Measurements from ENCODE around the gene CD81.

DNA sequence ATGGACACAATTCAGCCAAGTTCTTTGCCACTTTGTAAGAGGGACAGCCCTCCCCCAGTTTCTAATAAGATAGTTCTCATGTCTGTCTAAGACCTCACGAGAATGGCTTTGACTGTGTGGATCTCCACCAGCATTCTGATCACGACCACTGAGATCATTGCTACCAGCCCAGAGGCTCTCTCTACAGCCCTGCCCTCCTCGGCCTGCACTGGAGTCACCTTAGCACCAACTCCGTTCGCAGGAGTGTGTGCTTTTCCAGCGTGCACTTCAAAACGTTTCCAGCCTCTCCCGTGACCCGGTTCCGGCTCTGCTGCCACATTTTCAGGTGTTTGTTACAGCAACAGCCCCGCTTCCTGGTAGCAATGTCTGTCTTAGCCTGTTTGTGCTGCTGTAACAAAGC lies 49.1 kb upstream of the CD81 start:
- no peak for TF ChIP-seq CTCF (IDR thresholded peaks at IDR 0.05; ENCODE audit: low read depth, low read length, poor library complexity, severe bottlenecking)
- no peak for TF ChIP-seq EZH2phosphoT487 (IDR thresholded peaks at IDR 0.05; ENCODE audit: borderline replicate concordance, low read length)
